ENCODE results near the gene GPRASP3.
"Not testable (repeated sequence)": the region's sequence is repeated elsewhere in the genome, so short reads cannot be mapped to it uniquely, and the experiment has no call there.

The GPRASP3 gene

DNA sequence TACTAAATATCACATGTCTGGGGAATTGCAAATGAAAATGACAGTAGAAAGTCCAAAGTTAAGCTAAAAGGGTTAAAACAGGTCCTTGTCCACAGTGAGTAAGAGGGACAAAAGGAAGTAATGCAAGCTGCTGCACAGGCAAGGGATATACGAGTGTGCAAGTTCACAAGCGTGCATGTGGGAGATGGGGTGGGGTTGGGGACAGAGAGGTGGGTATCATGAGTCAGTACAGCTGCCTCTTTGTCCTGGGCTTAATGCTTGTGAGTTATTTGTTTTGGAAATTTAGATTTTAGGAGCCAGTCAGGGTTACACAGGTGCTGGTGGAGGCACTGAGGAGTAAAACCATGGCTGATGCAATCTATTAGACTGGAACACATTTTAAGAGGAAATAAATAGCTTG, 11.6 kb upstream of the GPRASP3 start:
- TF ChIP-seq, protein P1, sequence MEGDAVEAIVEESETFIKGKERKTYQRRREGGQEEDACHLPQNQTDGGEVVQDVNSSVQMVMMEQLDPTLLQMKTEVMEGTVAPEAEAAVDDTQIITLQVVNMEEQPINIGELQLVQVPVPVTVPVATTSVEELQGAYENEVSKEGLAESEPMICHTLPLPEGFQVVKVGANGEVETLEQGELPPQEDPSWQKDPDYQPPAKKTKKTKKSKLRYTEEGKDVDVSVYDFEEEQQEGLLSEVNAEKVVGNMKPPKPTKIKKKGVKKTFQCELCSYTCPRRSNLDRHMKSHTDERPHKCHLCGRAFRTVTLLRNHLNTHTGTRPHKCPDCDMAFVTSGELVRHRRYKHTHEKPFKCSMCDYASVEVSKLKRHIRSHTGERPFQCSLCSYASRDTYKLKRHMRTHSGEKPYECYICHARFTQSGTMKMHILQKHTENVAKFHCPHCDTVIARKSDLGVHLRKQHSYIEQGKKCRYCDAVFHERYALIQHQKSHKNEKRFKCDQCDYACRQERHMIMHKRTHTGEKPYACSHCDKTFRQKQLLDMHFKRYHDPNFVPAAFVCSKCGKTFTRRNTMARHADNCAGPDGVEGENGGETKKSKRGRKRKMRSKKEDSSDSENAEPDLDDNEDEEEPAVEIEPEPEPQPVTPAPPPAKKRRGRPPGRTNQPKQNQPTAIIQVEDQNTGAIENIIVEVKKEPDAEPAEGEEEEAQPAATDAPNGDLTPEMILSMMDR (conservative IDR thresholded peaks at IDR 0.05; ENCODE audit: low read length) = no peak
- H3K4me3 ChIP-seq (ENCODE audit: low read length) = no peak overlapping the region
- DNase-seq (ENCODE audit: low read depth) = no peak

DNA sequence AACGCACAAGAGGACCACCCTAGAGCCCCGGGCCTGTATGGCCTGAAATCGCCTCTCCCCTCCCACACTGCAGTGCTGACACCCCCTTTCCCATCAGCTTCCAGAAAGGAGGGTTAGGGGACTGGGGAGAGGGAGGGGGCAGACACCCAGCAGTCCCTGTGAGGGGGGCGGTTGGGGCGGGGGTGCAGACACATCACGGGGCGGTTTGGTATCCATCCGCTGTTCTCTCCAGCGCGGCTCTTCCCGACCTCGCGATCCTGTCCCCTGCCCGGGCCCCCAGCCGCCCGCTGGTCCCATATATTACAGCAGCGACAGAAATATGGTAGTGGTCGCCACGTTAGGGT, 8.7 kb upstream of the GPRASP3 start:
- no peak for DNase-seq (ENCODE audit: low read depth)
- H3K4me3 ChIP-seq (ENCODE audit: low read length) = peak overlapping the region; percentile 69
- TF ChIP-seq, protein P1 (conservative IDR thresholded peaks at IDR 0.05; ENCODE audit: low read length) = no peak

DNA sequence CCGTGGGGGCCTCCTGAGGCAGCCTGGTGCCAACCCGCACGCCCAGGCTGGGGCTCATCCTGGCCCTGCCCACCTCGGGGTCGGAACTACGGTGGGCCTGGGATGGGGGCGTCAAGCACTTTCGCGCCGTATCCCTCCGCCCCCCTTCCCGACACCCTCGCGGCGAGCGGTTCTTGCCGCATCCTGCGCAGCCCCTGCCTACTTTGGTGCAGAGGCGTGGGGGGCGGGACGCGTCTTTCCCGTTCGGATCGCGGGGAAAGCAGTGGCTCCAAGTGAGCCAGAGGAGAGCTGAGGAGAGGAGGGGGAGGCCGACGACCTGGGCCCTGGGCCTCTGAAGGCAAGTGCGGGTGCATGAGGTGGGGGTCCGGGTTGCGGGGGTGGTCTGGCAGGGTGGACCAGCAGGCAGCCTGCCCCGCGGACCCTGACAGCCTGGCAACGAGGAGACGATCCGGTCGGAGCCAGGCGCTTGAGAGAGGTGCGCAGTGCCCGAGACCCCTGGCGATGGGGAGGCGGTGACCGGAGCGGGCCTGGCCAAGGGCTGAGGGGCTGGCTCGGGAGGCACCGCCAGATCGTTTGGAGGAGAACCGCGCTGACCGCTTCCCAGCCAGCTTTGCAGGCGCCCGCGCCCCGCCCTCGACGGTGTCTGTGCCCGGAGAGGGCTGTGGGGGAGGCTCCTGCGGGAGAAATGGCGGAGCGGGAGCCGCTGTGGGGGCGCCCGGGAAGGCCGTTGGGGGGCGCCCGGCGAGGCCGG, 8.2 kb upstream of the GPRASP3 start, which contains the start of gene GPRASP2:
Gene GPRASP2, plus strand, starts transcription at position 233 of the 751 bp plus-strand sequence. CDS start 2,422 bp downstream, outside the sequence.
- TF ChIP-seq, protein P1 (conservative IDR thresholded peaks at IDR 0.05; ENCODE audit: low read length) = no peak
- H3K4me3 ChIP-seq (ENCODE audit: low read length) = peak within 1 kb of the TSS; percentile 69
- DNase-seq (ENCODE audit: low read depth) = peak; percentile 15

DNA sequence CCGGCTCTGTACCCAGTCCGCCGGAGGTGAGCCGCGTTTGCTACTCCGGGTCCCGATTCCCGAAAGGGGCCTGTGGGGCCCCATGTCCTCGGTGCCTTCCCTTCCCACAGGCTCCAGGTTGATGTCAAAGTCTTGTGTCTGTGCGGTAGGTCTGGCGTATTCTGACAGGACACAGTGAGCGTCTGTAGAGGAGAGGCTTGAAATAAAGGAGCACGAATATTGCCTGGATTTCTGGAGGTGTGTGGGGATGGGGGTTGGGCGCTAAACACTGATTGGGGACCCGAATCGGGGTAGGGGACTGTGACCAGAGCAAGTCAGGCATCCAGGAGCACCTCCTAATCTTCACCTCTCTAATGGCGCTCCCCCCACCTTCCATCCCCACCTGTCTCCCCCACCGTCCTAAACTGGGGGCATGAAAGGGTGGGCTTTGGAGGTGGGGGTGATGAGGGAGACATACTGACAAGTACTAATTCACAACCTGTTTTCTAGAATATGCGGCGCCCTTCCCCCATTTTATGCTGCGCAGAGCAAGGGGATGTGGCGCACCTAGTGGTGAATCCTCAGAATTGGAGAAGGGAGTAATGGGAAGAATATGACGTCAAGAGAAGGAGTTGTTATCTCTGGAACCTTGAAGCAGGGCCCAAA, 7.4 kb upstream of the GPRASP3 start:
- peak overlapping the region; percentile 69 for H3K4me3 ChIP-seq (ENCODE audit: low read length)
- DNase-seq (ENCODE audit: low read depth) = peak; percentile 38
- TF ChIP-seq, protein P1 (conservative IDR thresholded peaks at IDR 0.05; ENCODE audit: low read length) = peak; percentile 61

DNA sequence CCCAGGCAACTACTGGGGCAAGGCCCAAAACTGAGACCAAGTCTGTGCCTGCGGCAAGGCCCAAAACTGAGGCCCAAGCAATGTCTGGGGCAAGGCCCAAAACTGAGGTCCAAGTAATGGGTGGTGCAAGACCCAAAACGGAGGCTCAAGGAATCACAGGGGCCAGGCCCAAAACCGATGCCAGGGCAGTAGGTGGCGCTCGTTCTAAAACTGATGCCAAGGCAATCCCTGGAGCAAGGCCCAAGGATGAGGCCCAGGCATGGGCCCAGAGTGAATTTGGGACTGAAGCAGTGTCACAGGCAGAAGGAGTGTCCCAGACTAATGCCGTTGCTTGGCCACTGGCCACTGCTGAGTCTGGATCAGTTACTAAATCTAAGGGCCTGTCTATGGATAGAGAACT, 5.5 kb upstream of the GPRASP3 start:
- DNase-seq (ENCODE audit: low read depth) = peak; percentile 3
- TF ChIP-seq, protein P1 (conservative IDR thresholded peaks at IDR 0.05; ENCODE audit: low read length) = peak; percentile 11; the same call in 1 of the 2 replicates
- H3K4me3 ChIP-seq (ENCODE audit: low read length) = no peak overlapping the region

DNA sequence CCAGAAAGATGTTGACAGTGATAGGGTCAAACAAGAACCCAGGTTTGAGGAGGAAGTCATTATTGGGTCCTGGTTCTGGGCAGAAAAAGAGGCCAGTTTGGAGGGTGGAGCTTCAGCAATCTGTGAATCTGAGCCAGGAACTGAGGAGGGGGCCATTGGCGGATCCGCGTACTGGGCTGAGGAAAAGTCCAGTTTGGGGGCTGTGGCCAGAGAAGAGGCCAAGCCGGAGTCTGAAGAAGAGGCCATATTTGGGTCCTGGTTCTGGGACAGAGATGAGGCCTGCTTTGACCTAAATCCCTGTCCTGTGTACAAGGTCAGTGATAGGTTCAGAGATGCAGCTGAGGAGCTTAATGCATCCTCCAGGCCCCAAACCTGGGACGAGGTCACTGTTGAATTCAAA, 4.6 kb upstream of the GPRASP3 start:
- TF ChIP-seq, protein P1 (conservative IDR thresholded peaks at IDR 0.05; ENCODE audit: low read length) = no peak
- DNase-seq (ENCODE audit: low read depth) = no peak

DNA sequence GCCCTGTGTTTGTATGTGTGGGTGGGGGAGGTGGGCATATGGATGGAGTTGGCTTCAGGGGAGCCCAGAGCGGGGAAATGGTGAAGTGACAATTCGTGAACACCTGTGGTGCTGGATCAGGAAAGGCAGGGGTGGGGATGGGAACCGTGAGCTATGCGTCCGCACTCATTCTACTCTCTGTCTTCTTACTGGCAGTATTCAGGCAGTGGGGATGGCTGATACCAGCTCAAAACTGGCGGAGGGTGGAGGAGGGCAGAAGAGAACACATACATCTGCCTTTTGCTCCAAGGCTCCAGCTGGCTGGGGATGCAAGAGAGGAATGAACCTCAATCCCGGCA, 595 bp downstream of the GPRASP3 start:
- peak overlapping the region; percentile 72 for H3K4me3 ChIP-seq (ENCODE audit: low read length)
- DNase-seq (ENCODE audit: low read depth) = not testable (repeated sequence)

More for the DNA sequence above, 4.6 kb upstream of the GPRASP3 start:
- H3K4me3 ChIP-seq (ENCODE audit: low read length) = no peak overlapping the region

Data from AG10803 (cell line).